CD4-positive, alpha-beta T cell treated with Interferon alpha-2 for 1 hour (primary cell): ENCODE measurements around the gene FGGY.
"Not testable (repeated sequence)": the region's sequence is repeated elsewhere in the genome, so short reads cannot be mapped to it uniquely, and the experiment has no call there.

Experiments used
- DNase-seq, 2 donors: peaks; one replicate each; pipeline ENCODE4 v3.0.0-alpha.2; 2020 to 2022

The FGGY gene

GRCh38 chr1:59494145-59494833 lies 197.4 kb downstream of the FGGY start:
- DNase-seq = no peak

GRCh38 chr1:59496156-59496555 lies 199.3 kb downstream of the FGGY start:
- DNase-seq = not testable (repeated sequence)

- DNase-seq = no peak
Measured at GRCh38 chr1:59497616-59498015, 200.7 kb downstream of the FGGY start.

- no peak for DNase-seq
Measured at GRCh38 chr1:59498640-59499039, 201.7 kb downstream of the FGGY start.

- no peak for DNase-seq
Measured at GRCh38 chr1:59499273-59499942, 202.5 kb downstream of the FGGY start.

- DNase-seq = no peak
Measured at GRCh38 chr1:59499943-59500569, 203.2 kb downstream of the FGGY start.

GRCh38 chr1:59500950-59501742 lies 204.3 kb downstream of the FGGY start:
- DNase-seq = peak in 1 of 2 donors; percentile 1

GRCh38 chr1:59502009-59502691 lies 205.3 kb downstream of the FGGY start:
- DNase-seq = no peak

GRCh38 chr1:59504276-59504675 lies 207.4 kb downstream of the FGGY start:
- no peak for DNase-seq

GRCh38 chr1:59505596-59506028 lies 208.7 kb downstream of the FGGY start:
- DNase-seq = no peak

GRCh38 chr1:59506952-59507351 lies 210.1 kb downstream of the FGGY start:
- DNase-seq = peak; percentile 5 to 60

GRCh38 chr1:59509341-59509875 lies 212.5 kb downstream of the FGGY start:
- DNase-seq = no peak

GRCh38 chr1:59510249-59510648 lies 213.4 kb downstream of the FGGY start:
- DNase-seq = no peak

GRCh38 chr1:59511476-59512465 lies 214.9 kb downstream of the FGGY start:
- DNase-seq = no peak

GRCh38 chr1:59512702-59513101 lies 215.8 kb downstream of the FGGY start:
- DNase-seq = no peak

GRCh38 chr1:59514061-59514909 lies 217.4 kb downstream of the FGGY start:
- DNase-seq = no peak

GRCh38 chr1:59516881-59517280 lies 220.0 kb downstream of the FGGY start:
- no peak for DNase-seq

GRCh38 chr1:59520194-59520593 lies 223.3 kb downstream of the FGGY start:
- no peak for DNase-seq

GRCh38 chr1:59520827-59521418 lies 224.0 kb downstream of the FGGY start:
- no peak for DNase-seq

GRCh38 chr1:59521456-59521855 lies 224.6 kb downstream of the FGGY start:
- DNase-seq = no peak
